Trophoblast cell (in vitro differentiated cells and primary cell): ENCODE data around the gene RPL32.

Source experiments
- DNase-seq, 2 donors: peaks; one replicate each; pipeline ENCODE4 v3.0.0-alpha.2; 2016
- H2AFZ ChIP-seq: 2 replicates; pipeline ENCODE4 v1.6.1; 2013; ENCODE audit warnings: low read length, moderate library complexity, mild to moderate bottlenecking; ENCODE audit not compliant: insufficient read depth, poor library complexity
- H2AK5ac ChIP-seq: 2 replicates; pipeline ENCODE4 v1.6.1; 2013; ENCODE audit warnings: mild to moderate bottlenecking, low read length
- H2BK120ac ChIP-seq: 2 replicates; pipeline ENCODE4 v1.6.1; 2013; ENCODE audit warnings: low read length, mild to moderate bottlenecking, moderate library complexity; ENCODE audit not compliant: insufficient read depth, poor library complexity
- H2BK12ac ChIP-seq: 2 replicates; pipeline ENCODE4 v1.6.1; 2013; ENCODE audit warnings: mild to moderate bottlenecking, low read length, moderate library complexity
- H2BK5ac ChIP-seq: 2 replicates; pipeline ENCODE4 v1.6.1; 2013; ENCODE audit warnings: low read length, low read depth, moderate library complexity, mild to moderate bottlenecking; ENCODE audit not compliant: poor library complexity
- H3K14ac ChIP-seq: 2 replicates; pipeline ENCODE4 v1.6.1; 2013; ENCODE audit warnings: mild to moderate bottlenecking, low read length
- H3K18ac ChIP-seq: 2 replicates; pipeline ENCODE4 v1.6.1; 2013; ENCODE audit warnings: mild to moderate bottlenecking, low read length
- H3K23ac ChIP-seq: 2 replicates; pipeline ENCODE4 v1.6.1; 2013; ENCODE audit warnings: low read length
- H3K27ac ChIP-seq: 2 replicates; pipeline ENCODE4 v1.5.1; 2013; ENCODE audit warnings: low read depth, mild to moderate bottlenecking, inconsistent platforms, low read length, moderate library complexity
- H3K27me3 ChIP-seq: 2 replicates; pipeline ENCODE4 v1.6.1; 2013; ENCODE audit warnings: inconsistent platforms, mild to moderate bottlenecking, low read length, moderate library complexity; ENCODE audit not compliant: insufficient read depth
- H3K36me3 ChIP-seq, 2 experiments: 1 replicate in 1 of 2; 2 replicates in 1 of 2; pipeline ENCODE4 v1.6.1; 2013; ENCODE audit warnings: low read length in 2 of 2, mild to moderate bottlenecking in 2 of 2, moderate library complexity in 1 of 2; ENCODE audit not compliant: insufficient read depth in 2 of 2, control insufficient read depth in 1 of 2
- H3K4ac ChIP-seq: 2 replicates; pipeline ENCODE4 v1.6.1; 2013; ENCODE audit warnings: low read depth, mild to moderate bottlenecking, low read length, moderate library complexity
- H3K4me1 ChIP-seq, 2 experiments: 1 replicate in 1 of 2; 2 replicates in 1 of 2; pipeline ENCODE4 v1.6.1; 2013; ENCODE audit warnings: low read length in 2 of 2, mild to moderate bottlenecking in 2 of 2, moderate library complexity in 1 of 2; ENCODE audit not compliant: insufficient read depth in 2 of 2, control insufficient read depth in 1 of 2
- H3K4me2 ChIP-seq: 2 replicates; pipeline ENCODE4 v1.6.1; 2013; ENCODE audit warnings: inconsistent platforms, mild to moderate bottlenecking, low read length, moderate library complexity
- H3K4me3 ChIP-seq: 2 replicates; pipeline ENCODE4 v1.5.1; 2013; ENCODE audit warnings: mild to moderate bottlenecking, low read depth, low read length, inconsistent platforms
- H3K79me1 ChIP-seq: one replicate; pipeline ENCODE4 v1.6.1; 2013; ENCODE audit warnings: low read length
- H3K79me2 ChIP-seq: 2 replicates; pipeline ENCODE4 v1.6.1; 2013; ENCODE audit warnings: low read length, mild to moderate bottlenecking; ENCODE audit not compliant: control insufficient read depth, insufficient read depth, poor library complexity
- H3K9ac ChIP-seq: 2 replicates; pipeline ENCODE4 v1.6.1; 2013; ENCODE audit warnings: mild to moderate bottlenecking, low read length
- H3K9me3 ChIP-seq: 2 replicates; pipeline ENCODE4 v1.6.1; 2013; ENCODE audit warnings: low read depth, mild to moderate bottlenecking, control low read depth, inconsistent platforms, low read length; ENCODE audit not compliant: insufficient read depth
- H4K12ac ChIP-seq: 2 replicates; pipeline ENCODE4 v1.6.1; 2013; ENCODE audit warnings: low read depth, mild to moderate bottlenecking, low read length, moderate library complexity
- H4K8ac ChIP-seq: 2 replicates; pipeline ENCODE4 v1.6.1; 2013; ENCODE audit warnings: low read depth, mild to moderate bottlenecking, low read length, moderate library complexity
- H4K91ac ChIP-seq: one replicate; pipeline ENCODE4 v1.6.1; 2013; ENCODE audit warnings: low read depth, mild to moderate bottlenecking, low read length, moderate library complexity
- WGBS: extraction: QIAGEN DNeasy Blood & Tissue Kit; methylation state at CpG from one replicate; pipeline ENCODE4 v1.1.7; 2013; ENCODE audit warnings: missing lambda C conversion rate; ENCODE audit not compliant: insufficient read length, insufficient coverage; ENCODE audit errors: extremely low coverage; 5-methylcytosine and 5-hydroxymethylcytosine counted together

The RPL32 gene

GRCh38 chr3:12824299-12824698 is 17.1 kb downstream of the RPL32 start:
- H2BK5ac ChIP-seq, result no peak overlapping the region

GRCh38 chr3:12822725-12823373 is 18.5 kb downstream of the RPL32 start:
- Histone ChIP-seq H2BK5ac (no peak overlapping the region), H3K14ac (no peak overlapping the region), H3K4me3 (no peak overlapping the region), H2BK12ac (no peak overlapping the region), H3K9ac (no peak overlapping the region), H2AFZ (no peak overlapping the region), H2AK5ac (no peak overlapping the region), H3K18ac (no peak overlapping the region), H3K27ac (no peak overlapping the region), H3K9me3 (no peaks in the 10 kb centered on the region), H3K79me2 (no peaks in the 10 kb centered on the region), H2BK120ac (no peak overlapping the region), H3K4me2 (no peak overlapping the region), H4K8ac (no peak overlapping the region), H3K23ac (no peak overlapping the region), H3K4me1 (no peaks in the 10 kb centered on the region), H3K36me3 (no peaks in the 10 kb centered on the region), H3K79me1 (no peaks in the 10 kb centered on the region), H3K4ac (no peak overlapping the region), H3K27me3 (no peaks in the 10 kb centered on the region), H4K12ac (no peak overlapping the region), H4K91ac (no peak overlapping the region)
- no CpG with 5 or more reads among the region's 8 CpGs for WGBS
- DNase-seq, result peak in 1 of 2 donors; percentile 64

More at GRCh38 chr3:12824299-12824698, 17.1 kb downstream of the RPL32 start:
- H3K27ac ChIP-seq, result no peak overlapping the region
- no peak overlapping the region for H2AFZ ChIP-seq
- H3K4me2 ChIP-seq, result no peak overlapping the region
- no peak overlapping the region for H4K12ac ChIP-seq
- DNase-seq, result no peak
- no peaks in the 10 kb centered on the region for H3K27me3 ChIP-seq
- H3K18ac ChIP-seq, result no peak overlapping the region
- no peak overlapping the region for H3K4ac ChIP-seq
- no peak overlapping the region for H4K91ac ChIP-seq
- H3K79me1 ChIP-seq, result no peaks in the 10 kb centered on the region
- H3K4me1 ChIP-seq, result no peaks in the 10 kb centered on the region
- H3K36me3 ChIP-seq, result no peaks in the 10 kb centered on the region
- no peak overlapping the region for H2BK120ac ChIP-seq
- H3K79me2 ChIP-seq, result no peaks in the 10 kb centered on the region
- H2AK5ac ChIP-seq, result no peak overlapping the region
- H2BK12ac ChIP-seq, result no peak overlapping the region
- H3K9ac ChIP-seq, result no peak overlapping the region
- H3K4me3 ChIP-seq, result no peak overlapping the region
- H3K9me3 ChIP-seq, result no peaks in the 10 kb centered on the region
- no CpG with 5 or more reads among the region's 7 CpGs for WGBS
- H3K23ac ChIP-seq, result peak overlapping the region; percentile 90
- H3K14ac ChIP-seq, result no peak overlapping the region
- H4K8ac ChIP-seq, result no peak overlapping the region

GRCh38 chr3:12818773-12819172 is 22.6 kb downstream of the RPL32 start:
- Histone ChIP-seq H3K36me3 (no peaks in the 10 kb centered on the region), H4K12ac (no peak overlapping the region), H3K79me2 (no peaks in the 10 kb centered on the region), H3K4me2 (no peak overlapping the region), H2BK12ac (no peak overlapping the region), H2AK5ac (no peak overlapping the region), H3K27ac (no peak overlapping the region), H2BK120ac (no peak overlapping the region), H3K18ac (no peak overlapping the region), H2BK5ac (no peak overlapping the region), H4K8ac (no peak overlapping the region), H3K79me1 (no peaks in the 10 kb centered on the region), H3K4ac (no peak overlapping the region), H3K9ac (no peak overlapping the region), H3K9me3 (no peaks in the 10 kb centered on the region), H3K4me3 (no peak overlapping the region), H3K4me1 (no peaks in the 10 kb centered on the region), H3K14ac (no peak overlapping the region), H3K27me3 (no peaks in the 10 kb centered on the region), H3K23ac (no peak overlapping the region), H4K91ac (no peak overlapping the region), H2AFZ (no peak overlapping the region)
- no peak for DNase-seq
- WGBS, result no CpG with 5 or more reads among the region's 5 CpGs

- no peak for DNase-seq
- Histone ChIP-seq H2AK5ac (no peak overlapping the region), H3K36me3 (no peaks in the 10 kb centered on the region), H2BK12ac (no peak overlapping the region), H3K23ac (no peak overlapping the region), H4K8ac (no peak overlapping the region), H4K91ac (no peak overlapping the region), H4K12ac (no peak overlapping the region), H3K14ac (no peak overlapping the region), H3K9me3 (no peaks in the 10 kb centered on the region), H3K79me1 (no peaks in the 10 kb centered on the region), H2AFZ (no peak overlapping the region), H3K27me3 (no peaks in the 10 kb centered on the region), H3K18ac (no peak overlapping the region), H3K9ac (no peak overlapping the region), H3K27ac (no peak overlapping the region), H3K4me2 (no peak overlapping the region), H3K4me1 (no peaks in the 10 kb centered on the region), H3K79me2 (no peaks in the 10 kb centered on the region), H2BK5ac (no peak overlapping the region), H3K4ac (no peak overlapping the region), H3K4me3 (no peak overlapping the region), H2BK120ac (no peak overlapping the region)
- no CpG with 5 or more reads among the region's 8 CpGs for WGBS
These were observed 23.1 kb downstream of the RPL32 start for GRCh38 chr3:12818273-12818672.
